ENCODE results near the gene CNTNAP2. TPM values are rescaled to one million over a fixed set of nuclear protein-coding genes. Genes with fewer than 3 reads are reported as not detected.

Gene CNTNAP2
- total and polyA plus RNA-seq, 2 of the 8 experiments (the other 6 are each of a cell fraction or from before 2014, with no cell fraction given): 27.9 to 71.0 TPM

DNA sequence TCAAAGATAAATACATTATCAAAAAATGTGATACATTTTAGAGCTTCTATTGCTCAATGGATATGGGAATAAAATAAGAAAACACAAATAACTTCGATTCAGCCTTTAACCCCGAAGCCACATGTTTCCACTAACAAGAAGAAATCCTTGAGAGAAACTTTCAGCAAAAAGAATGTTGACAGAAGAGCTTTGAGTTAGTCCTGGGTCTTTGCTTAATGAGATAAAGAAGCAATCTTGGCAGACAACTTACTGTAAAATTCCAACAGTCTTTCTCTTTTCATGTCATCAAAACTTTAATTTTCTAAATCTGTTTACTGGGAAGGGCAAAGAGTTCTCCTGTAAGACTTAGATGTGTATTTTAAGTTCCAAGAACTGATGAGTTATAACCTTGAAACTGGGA is 810.2 kb downstream of the CNTNAP2 start:
- H3K4me2 ChIP-seq (ENCODE audit: insufficient read depth in 1 of 2, low read depth in 2 of 2, low read length in 2 of 2): no peak overlapping the region
- no peaks in the 10 kb centered on the region for H3K79me2 ChIP-seq (ENCODE audit: control insufficient read depth in 1 of 2, insufficient read depth in 2 of 2, low read length in 2 of 2)
- no peaks in the 10 kb centered on the region for H3K79me1 ChIP-seq (ENCODE audit: low read depth, low read length)
- ChIA-PET CTCF (ENCODE audit: partially characterized antibody) (interaction anchor here (0.6 kb wide), 1 partner anchor 256 kb away, joined by 3 read pairs; no protein-coding TSS in a partner anchor), POLR2A (ENCODE audit: partially characterized antibody) (no interaction called here)
- H4K5ac ChIP-seq (ENCODE audit: insufficient read length, low read depth, low read length): no peak overlapping the region
- no peaks in the 10 kb centered on the region for H3K27me3 ChIP-seq (replicated peaks in 1 of 4; ENCODE audit: control insufficient read depth in 3 of 4, extremely low read depth in 1 of 4, insufficient read depth in 3 of 4, low read length in 3 of 4)
- H2BK12ac ChIP-seq (ENCODE audit: low read depth, low read length): no peak overlapping the region
- no peak overlapping the region for H4K8ac ChIP-seq (ENCODE audit: extremely low read depth, insufficient read depth, low read length)
- H3K56ac ChIP-seq (replicated peaks; ENCODE audit: insufficient read length, low read depth, low read length): no peak overlapping the region
- H3K27ac ChIP-seq (ENCODE audit: low read depth, low read length): no peak overlapping the region
- no peak overlapping the region for H2BK5ac ChIP-seq (ENCODE audit: low read depth, low read length)
- H2BK120ac ChIP-seq (replicated peaks; ENCODE audit: low read depth, low read length): no peak overlapping the region
- peaks cover 0 to 3% (median 0%) of the 10 kb centered on the region in 4 experiments; a peak in 1 of 8 replicates for H3K36me3 ChIP-seq (ENCODE audit: control insufficient read depth in 2 of 4, insufficient read depth in 4 of 4, low read length in 3 of 4)
- no peak overlapping the region for H3K9ac ChIP-seq (replicated peaks in 1 of 4; ENCODE audit: extremely low read depth in 1 of 4, low read depth in 3 of 4, low read length in 3 of 4)
- no peaks in the 10 kb centered on the region for H3K4me1 ChIP-seq (replicated peaks in 1 of 4; ENCODE audit: control insufficient read depth in 3 of 4, insufficient read depth in 4 of 4, low read length in 3 of 4)
- H3K14ac ChIP-seq (ENCODE audit: insufficient read length): no peak overlapping the region
- H4K20me1 ChIP-seq (replicated peaks in 1 of 2; ENCODE audit: control insufficient read depth in 1 of 2, insufficient read depth in 2 of 2, low read length in 2 of 2): no peaks in the 10 kb centered on the region
- H3K4me3 ChIP-seq (ENCODE audit: extremely low read depth in 1 of 4, insufficient read depth in 2 of 4, low read depth in 3 of 4, low read length in 4 of 4): no peak overlapping the region
- H3K23ac ChIP-seq (ENCODE audit: insufficient read length): no peak overlapping the region
- WGBS, 2 experiments (ENCODE audit: extremely low coverage in 1 of 2, insufficient coverage in 1 of 2, insufficient read length in 1 of 2, insufficient replicate concordance in 2 of 2, low coverage in 1 of 2, low lambda C conversion rate in 2 of 2, missing lambda C conversion rate in 1 of 2): 93% methylated on average over 2 of the region's 2 CpGs; no CpG with 5 or more reads in 1 of the 2 experiments
- H3K18ac ChIP-seq (ENCODE audit: extremely low read depth, low read length): no peak overlapping the region
- H2BK20ac ChIP-seq (ENCODE audit: low read length): no peak overlapping the region
- H3K9me3 ChIP-seq (ENCODE audit: insufficient read depth in 2 of 2, low read depth in 1 of 2, low read length in 1 of 2): peaks cover 0 to 7% of the 10 kb centered on the region in 2 experiments; a peak in 3 of 4 replicates
- no peak overlapping the region for H4K91ac ChIP-seq (replicated peaks; ENCODE audit: insufficient read length, low read length)
- H3K4ac ChIP-seq (replicated peaks; ENCODE audit: insufficient read length, low read depth, low read length): no peak overlapping the region
- no peak overlapping the region for H2BK15ac ChIP-seq (ENCODE audit: low read length)
- no peaks in the 10 kb centered on the region for H3K23me2 ChIP-seq (ENCODE audit: low read depth, low read length)
- DNase-seq (ENCODE audit: low read depth in 1 of 2, low spot score in 2 of 2) (no peak), FAIRE-seq (no peak)
- no peak overlapping the region for H2AFZ ChIP-seq (ENCODE audit: low read length)
- no peak overlapping the region for H2AK5ac ChIP-seq (ENCODE audit: low read depth, low read length)
- TF ChIP-seq CBX8 (IDR thresholded peaks at IDR 0.05; ENCODE audit: borderline replicate concordance, low read depth, low read length) (no peak), POLR2A (IDR thresholded peaks at IDR 0.05; ENCODE audit: control extremely low read depth in 1 of 2, low read depth in 2 of 2, low read length in 2 of 2) (no peak), RNF2 (IDR thresholded peaks at IDR 0.05; ENCODE audit: borderline replicate concordance, low read depth, low read length, missing control alignments, poor library complexity, severe bottlenecking) (no peak), NANOG (IDR thresholded peaks at IDR 0.05; ENCODE audit: insufficient read depth, low read depth, low read length, poor library complexity, severe bottlenecking) (no peak), RBBP5 (IDR thresholded peaks at IDR 0.05; ENCODE audit: borderline replicate concordance, low read depth, low read length) (no peak), TBP (IDR thresholded peaks at IDR 0.05; ENCODE audit: low read depth, low read length) (no peak), RXRA (IDR thresholded peaks at IDR 0.05; ENCODE audit: insufficient read depth, low read depth, low read length) (no peak), KDM1A (IDR thresholded peaks at IDR 0.05; ENCODE audit: borderline replicate concordance, low read length) (no peak), SIX5 (IDR thresholded peaks at IDR 0.05; ENCODE audit: low read depth, low read length) (no peak), RFX5 (IDR thresholded peaks at IDR 0.05; ENCODE audit: borderline replicate concordance, low read depth, low read length) (no peak), CBX5 (IDR thresholded peaks at IDR 0.05; ENCODE audit: low read depth, low read length) (no peak)
- TF ChIP-seq, protein P1, sequence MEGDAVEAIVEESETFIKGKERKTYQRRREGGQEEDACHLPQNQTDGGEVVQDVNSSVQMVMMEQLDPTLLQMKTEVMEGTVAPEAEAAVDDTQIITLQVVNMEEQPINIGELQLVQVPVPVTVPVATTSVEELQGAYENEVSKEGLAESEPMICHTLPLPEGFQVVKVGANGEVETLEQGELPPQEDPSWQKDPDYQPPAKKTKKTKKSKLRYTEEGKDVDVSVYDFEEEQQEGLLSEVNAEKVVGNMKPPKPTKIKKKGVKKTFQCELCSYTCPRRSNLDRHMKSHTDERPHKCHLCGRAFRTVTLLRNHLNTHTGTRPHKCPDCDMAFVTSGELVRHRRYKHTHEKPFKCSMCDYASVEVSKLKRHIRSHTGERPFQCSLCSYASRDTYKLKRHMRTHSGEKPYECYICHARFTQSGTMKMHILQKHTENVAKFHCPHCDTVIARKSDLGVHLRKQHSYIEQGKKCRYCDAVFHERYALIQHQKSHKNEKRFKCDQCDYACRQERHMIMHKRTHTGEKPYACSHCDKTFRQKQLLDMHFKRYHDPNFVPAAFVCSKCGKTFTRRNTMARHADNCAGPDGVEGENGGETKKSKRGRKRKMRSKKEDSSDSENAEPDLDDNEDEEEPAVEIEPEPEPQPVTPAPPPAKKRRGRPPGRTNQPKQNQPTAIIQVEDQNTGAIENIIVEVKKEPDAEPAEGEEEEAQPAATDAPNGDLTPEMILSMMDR (IDR thresholded peaks at IDR 0.05; ENCODE audit: control extremely low read depth in 1 of 3, insufficient read depth in 1 of 3, low read depth in 1 of 3, low read length in 3 of 3): no peak
